ENCODE measurements around the gene TMEM200B.
"Not testable (repeated sequence)": the region's sequence is repeated elsewhere in the genome, so short reads cannot be mapped to it uniquely, and the experiment has no call there.

The TMEM200B gene

DNA sequence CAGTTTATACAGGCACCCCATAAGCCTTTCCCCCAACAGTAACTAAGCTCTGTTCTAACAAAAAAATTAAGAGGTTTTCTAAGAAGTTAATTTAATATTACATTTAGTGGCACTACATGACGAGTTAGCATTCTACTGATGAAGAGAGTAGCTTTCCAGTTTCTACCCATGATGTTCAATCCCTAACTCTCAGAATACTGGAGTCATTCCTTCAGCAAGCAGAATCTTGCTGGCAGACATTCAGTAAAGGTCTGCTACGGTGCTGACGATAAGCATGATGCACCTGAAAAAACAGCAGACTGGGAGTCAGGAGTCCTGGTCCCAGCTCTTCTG, 33.5 kb upstream of the TMEM200B start:
- Histone ChIP-seq H3K27me3 (ENCODE audit: control insufficient read depth, insufficient read depth, low read length) (no peaks in the 10 kb centered on the region), H3K4me1 (ENCODE audit: control insufficient read depth, insufficient read depth, low read length) (peaks cover 17% of the 10 kb centered on the region), H3K9ac (ENCODE audit: low read length) (no peak overlapping the region), H3K27ac (ENCODE audit: low read depth, low read length) (peak overlapping the region; percentile 77; the same call in 1 of the 2 replicates), H3K4me3 (ENCODE audit: low read depth, low read length) (no peak overlapping the region), H3K36me3 (ENCODE audit: control insufficient read depth, insufficient read depth, low read length) (peaks cover 91% of the 10 kb centered on the region), H3K9me3 (ENCODE audit: control insufficient read depth, insufficient read depth, low read depth, low read length) (no peaks in the 10 kb centered on the region)

DNA sequence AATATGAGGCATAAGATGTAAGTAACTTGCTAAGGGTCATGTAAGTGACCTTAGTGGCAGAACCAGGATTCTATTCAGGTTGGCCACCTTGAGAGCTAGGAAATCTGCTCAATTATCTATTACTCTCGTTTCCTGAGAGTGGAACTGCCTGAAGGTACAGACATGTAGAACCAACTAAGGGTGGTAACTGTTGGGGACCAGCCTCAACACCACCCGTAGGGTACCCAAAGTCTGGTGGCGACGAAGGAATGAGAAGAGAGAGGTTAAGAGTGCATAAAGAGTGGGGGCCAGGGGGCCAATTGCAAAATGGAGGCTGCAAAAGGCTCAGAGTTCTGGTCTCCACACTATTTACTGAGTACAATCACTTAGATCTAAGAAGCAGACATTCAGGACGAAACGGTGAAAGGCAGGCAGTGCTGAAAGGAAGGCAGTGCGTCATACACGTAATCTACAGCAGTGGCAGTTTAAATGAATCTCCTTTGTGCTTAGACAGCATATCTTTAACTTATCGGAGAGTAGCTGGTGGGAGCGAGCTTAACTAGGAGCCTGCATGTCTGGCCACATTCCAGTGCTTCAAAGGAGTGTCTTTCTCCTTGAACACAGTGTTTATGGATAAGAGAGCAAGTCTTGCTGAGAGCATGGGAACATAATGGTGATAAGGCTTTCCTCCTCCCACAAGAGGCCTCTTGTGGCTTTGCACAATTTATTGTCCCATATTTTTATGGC, 33.0 kb upstream of the TMEM200B start:
- Histone ChIP-seq H3K27ac (ENCODE audit: low read depth, low read length) (peak overlapping the region; percentile 77), H3K27me3 (ENCODE audit: control insufficient read depth, insufficient read depth, low read length) (no peaks in the 10 kb centered on the region), H3K4me1 (ENCODE audit: control insufficient read depth, insufficient read depth, low read length) (peaks cover 12% of the 10 kb centered on the region), H3K9ac (ENCODE audit: low read length) (peak overlapping the region; percentile 29), H3K9me3 (ENCODE audit: control insufficient read depth, insufficient read depth, low read depth, low read length) (no peaks in the 10 kb centered on the region), H3K36me3 (ENCODE audit: control insufficient read depth, insufficient read depth, low read length) (peaks cover 93% of the 10 kb centered on the region), H3K4me3 (ENCODE audit: low read depth, low read length) (no peak overlapping the region)

DNA sequence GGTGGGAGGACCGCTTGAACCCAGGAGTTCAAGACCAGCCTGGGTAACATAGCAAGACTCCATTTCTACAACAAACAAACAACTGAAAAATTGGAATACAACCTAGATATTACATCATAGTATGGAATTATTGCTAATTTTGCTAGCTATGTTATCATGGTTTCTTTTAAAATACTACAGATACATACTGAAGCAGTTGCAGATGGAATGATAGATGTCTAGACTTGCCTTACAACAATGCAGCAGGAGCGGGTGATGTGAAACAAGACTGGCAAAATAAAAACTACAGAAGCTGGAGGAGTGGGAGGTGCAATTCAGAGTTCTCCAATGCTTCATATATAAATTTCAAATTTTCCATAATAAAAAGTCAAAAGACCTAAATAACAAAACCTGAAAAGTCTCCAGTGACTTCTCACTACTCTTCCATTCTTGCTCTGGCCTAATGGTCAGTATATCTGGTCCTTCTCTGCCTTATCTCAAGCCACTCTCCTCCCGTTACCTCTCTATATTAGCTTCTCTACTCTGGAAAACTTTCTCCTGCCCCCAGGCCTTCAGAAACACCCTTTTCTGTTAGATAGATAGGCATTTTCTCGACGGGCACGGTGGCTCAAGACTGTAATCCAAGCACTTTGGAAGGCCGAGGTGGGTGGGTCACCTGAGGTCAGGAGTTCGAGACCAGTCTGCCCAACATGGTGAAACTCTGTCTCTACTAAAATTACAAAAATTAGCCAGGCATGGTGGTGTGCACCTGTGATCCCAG, 28.5 kb upstream of the TMEM200B start:
- Histone ChIP-seq H3K36me3 (ENCODE audit: control insufficient read depth, insufficient read depth, low read length) (peaks cover 99% of the 10 kb centered on the region), H3K9me3 (ENCODE audit: control insufficient read depth, insufficient read depth, low read depth, low read length) (no peaks in the 10 kb centered on the region), H3K27me3 (ENCODE audit: control insufficient read depth, insufficient read depth, low read length) (no peaks in the 10 kb centered on the region), H3K4me3 (ENCODE audit: low read depth, low read length) (no peak overlapping the region), H3K4me1 (ENCODE audit: control insufficient read depth, insufficient read depth, low read length) (peaks cover 7% of the 10 kb centered on the region), H3K27ac (ENCODE audit: low read depth, low read length) (no peak overlapping the region), H3K9ac (ENCODE audit: low read length) (no peak overlapping the region)

DNA sequence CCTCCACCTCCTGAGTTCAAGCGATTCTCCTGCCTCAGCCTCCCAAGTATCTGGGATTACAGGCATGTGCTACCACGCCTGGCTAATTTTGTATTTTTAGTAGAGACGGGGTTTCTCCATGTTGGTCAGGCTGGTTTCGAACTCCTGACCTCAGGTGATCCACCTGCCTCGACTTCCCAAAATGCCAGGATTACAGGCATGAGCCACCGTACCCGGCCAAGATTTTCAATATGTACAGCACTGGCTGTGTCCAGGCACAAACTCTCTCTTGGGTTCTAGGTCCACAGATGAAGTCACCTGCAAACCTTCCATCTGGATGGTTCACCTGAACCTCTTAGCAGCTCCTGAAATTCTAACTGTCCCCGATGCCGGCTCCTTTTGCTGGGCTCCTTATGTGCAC, 26.6 kb upstream of the TMEM200B start:
- not testable (repeated sequence) for H3K9ac ChIP-seq (ENCODE audit: low read length); H3K9me3 ChIP-seq (ENCODE audit: control insufficient read depth, insufficient read depth, low read depth, low read length); H3K27ac ChIP-seq (ENCODE audit: low read depth, low read length); H3K4me1 ChIP-seq (ENCODE audit: control insufficient read depth, insufficient read depth, low read length); H3K4me3 ChIP-seq (ENCODE audit: low read depth, low read length); H3K27me3 ChIP-seq (ENCODE audit: control insufficient read depth, insufficient read depth, low read length)
- H3K36me3 ChIP-seq (ENCODE audit: control insufficient read depth, insufficient read depth, low read length), result peaks cover 99% of the 10 kb centered on the region

DNA sequence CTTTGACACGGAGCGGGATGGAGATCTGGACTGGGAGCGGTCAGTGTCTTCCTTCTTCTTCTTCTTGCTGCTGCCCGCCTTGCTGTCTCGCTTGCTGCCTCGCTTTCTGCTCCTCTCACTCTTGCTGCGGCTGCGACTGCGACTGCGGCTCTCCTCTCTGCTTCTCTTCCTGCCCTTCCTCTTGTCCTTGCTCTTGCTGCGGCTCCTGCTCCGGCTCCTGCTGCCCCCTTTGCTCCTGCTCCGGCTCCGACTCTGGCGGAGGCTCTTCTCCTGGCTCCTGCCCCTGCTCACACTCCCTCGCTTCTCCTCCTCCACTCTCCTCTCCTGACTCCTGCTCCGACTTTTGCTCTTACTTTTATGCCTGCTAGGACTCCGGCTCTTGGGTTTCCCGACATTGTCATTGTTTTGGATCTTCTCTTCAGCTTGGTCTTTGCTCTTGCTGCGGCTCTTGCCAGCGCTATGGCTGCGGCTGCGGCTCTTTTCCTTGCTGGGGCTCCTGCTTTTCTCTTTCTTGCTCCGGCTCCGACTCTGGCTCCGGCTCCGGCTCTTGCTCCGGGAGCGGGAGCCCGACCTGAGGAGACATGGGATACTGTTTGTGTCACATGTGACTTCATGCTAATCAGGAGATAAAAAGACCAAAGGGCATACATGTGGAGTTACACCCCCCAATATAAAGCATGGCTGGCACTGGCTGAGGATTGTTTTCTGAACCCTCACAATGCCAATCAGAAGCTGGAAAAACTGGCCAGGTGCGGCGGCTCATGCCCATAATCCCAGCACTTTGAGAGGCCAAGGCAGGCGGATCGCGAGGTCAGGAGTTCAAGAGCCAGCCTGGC, 25.2 kb upstream of the TMEM200B start:
- Histone ChIP-seq H3K27ac (ENCODE audit: low read depth, low read length) (no peak overlapping the region), H3K4me3 (ENCODE audit: low read depth, low read length) (no peak overlapping the region), H3K9ac (ENCODE audit: low read length) (no peak overlapping the region), H3K9me3 (ENCODE audit: control insufficient read depth, insufficient read depth, low read depth, low read length) (no peaks in the 10 kb centered on the region), H3K4me1 (ENCODE audit: control insufficient read depth, insufficient read depth, low read length) (no peaks in the 10 kb centered on the region), H3K36me3 (ENCODE audit: control insufficient read depth, insufficient read depth, low read length) (peaks cover 88% of the 10 kb centered on the region), H3K27me3 (ENCODE audit: control insufficient read depth, insufficient read depth, low read length) (no peaks in the 10 kb centered on the region)

DNA sequence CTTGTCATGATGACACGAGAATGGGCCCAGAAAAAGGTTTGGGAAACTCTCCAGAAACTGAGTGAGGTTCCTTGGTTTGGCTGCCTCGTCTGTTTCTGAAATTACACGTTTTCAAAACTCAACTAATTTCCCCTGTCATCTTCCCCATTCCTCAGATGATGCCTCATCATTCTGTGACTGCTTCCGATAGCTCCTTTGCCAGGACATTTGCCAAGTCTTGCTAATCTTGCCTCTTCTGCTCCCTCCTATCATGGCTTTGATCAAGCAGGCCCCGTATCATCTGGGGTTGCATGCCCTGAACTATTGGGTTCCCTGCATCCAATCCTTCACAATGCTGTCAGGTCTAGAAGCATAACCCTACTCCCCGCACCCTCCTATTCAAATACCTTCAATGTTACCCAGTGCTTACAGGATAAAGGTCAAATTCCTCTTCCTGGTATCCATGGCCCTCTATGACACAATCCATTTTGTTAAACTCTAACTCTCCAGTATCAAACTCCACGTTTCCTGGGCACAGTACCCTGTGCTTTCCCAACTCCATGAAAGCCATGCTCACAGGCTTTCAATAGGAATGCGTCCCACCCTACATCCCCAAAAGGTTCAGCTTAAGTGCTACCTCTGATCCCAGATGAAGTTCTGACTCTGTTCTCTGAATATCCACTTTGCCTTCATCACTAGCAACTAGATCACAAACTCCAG, 22.2 kb upstream of the TMEM200B start:
- Histone ChIP-seq H3K4me1 (ENCODE audit: control insufficient read depth, insufficient read depth, low read length) (no peaks in the 10 kb centered on the region), H3K27ac (ENCODE audit: low read depth, low read length) (no peak overlapping the region), H3K36me3 (ENCODE audit: control insufficient read depth, insufficient read depth, low read length) (peaks cover 63% of the 10 kb centered on the region), H3K9me3 (ENCODE audit: control insufficient read depth, insufficient read depth, low read depth, low read length) (no peaks in the 10 kb centered on the region), H3K9ac (ENCODE audit: low read length) (no peak overlapping the region), H3K4me3 (ENCODE audit: low read depth, low read length) (no peak overlapping the region), H3K27me3 (ENCODE audit: control insufficient read depth, insufficient read depth, low read length) (no peaks in the 10 kb centered on the region)

DNA sequence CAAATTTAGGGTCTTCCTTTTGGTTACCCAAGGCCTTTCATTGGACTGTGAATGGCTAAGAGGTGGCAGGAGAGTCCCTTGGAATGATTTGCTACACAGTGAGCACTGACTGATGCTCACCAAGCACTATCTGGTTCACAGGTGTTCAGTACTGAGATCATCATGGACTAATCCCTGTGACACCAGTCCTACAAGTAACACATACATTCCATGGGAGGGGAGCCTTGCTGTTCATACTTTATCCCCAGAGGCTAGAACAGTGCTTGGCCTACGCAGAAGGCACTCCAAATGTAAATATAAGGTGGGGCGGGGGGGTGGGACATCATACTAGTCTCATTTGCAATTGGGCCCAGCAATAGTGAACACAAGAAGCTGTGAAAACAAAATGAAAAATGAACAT, 20.5 kb upstream of the TMEM200B start:
- H3K4me1 ChIP-seq (ENCODE audit: control insufficient read depth, insufficient read depth, low read length), result no peaks in the 10 kb centered on the region
- H3K27me3 ChIP-seq (ENCODE audit: control insufficient read depth, insufficient read depth, low read length), result no peaks in the 10 kb centered on the region
- no peak overlapping the region for H3K9ac ChIP-seq (ENCODE audit: low read length)
- no peaks in the 10 kb centered on the region for H3K9me3 ChIP-seq (ENCODE audit: control insufficient read depth, insufficient read depth, low read depth, low read length)
- peaks cover 47% of the 10 kb centered on the region for H3K36me3 ChIP-seq (ENCODE audit: control insufficient read depth, insufficient read depth, low read length)
- no peak overlapping the region for H3K27ac ChIP-seq (ENCODE audit: low read depth, low read length)
- no peak overlapping the region for H3K4me3 ChIP-seq (ENCODE audit: low read depth, low read length)

DNA sequence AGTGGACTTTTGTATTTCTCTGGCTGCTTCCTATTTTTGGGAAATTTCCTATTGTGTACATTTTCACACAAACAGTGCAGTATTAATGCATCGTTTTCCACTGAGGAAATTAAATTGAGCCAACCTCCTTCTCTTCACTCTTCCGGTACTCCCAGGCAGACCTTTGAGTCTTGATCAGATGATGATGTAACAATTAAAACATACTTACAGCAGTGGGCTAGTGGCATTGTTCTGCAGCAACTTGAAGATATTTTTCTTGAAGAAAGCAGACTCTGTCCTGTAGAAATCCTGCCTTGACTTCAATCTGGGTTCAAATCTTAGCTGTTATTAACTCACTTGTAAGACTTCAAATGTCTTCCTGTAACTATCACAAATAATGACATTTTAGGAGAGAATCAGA, 19.0 kb upstream of the TMEM200B start:
- Histone ChIP-seq H3K4me3 (ENCODE audit: low read depth, low read length) (no peak overlapping the region), H3K9me3 (ENCODE audit: control insufficient read depth, insufficient read depth, low read depth, low read length) (no peaks in the 10 kb centered on the region), H3K27me3 (ENCODE audit: control insufficient read depth, insufficient read depth, low read length) (no peaks in the 10 kb centered on the region), H3K36me3 (ENCODE audit: control insufficient read depth, insufficient read depth, low read length) (peaks cover 32% of the 10 kb centered on the region), H3K27ac (ENCODE audit: low read depth, low read length) (no peak overlapping the region), H3K4me1 (ENCODE audit: control insufficient read depth, insufficient read depth, low read length) (no peaks in the 10 kb centered on the region), H3K9ac (ENCODE audit: low read length) (no peak overlapping the region)

DNA sequence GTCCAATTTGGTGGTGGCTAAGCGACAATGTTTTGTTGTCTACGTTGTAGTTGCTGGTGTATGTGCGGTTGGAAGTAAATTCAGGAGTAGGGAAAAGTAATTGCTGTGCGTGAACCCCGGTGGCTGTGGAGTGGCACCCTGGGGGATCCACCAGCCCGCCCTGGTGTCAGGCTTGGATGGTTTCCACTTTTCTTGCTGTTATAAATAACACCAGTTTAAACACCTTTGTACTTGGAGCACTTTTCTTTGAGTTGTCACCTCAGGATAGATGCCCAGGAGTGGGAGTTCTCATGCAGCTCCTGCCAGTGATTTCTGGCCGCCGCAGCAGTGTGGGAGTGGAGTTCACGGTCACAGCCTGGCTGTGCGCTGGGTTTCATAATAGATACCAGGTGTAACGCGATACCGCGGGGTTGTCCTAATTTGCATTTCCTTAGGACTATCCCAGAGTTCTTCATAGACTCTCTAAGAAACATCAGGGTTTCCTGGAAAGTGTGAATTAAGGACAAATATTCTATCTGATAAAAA, 12.8 kb upstream of the TMEM200B start:
- H3K27ac ChIP-seq (ENCODE audit: low read depth, low read length), result no peak overlapping the region
- H3K27me3 ChIP-seq (ENCODE audit: control insufficient read depth, insufficient read depth, low read length), result no peaks in the 10 kb centered on the region
- peaks cover 15% of the 10 kb centered on the region; the same call in 1 of the 2 replicates for H3K4me1 ChIP-seq (ENCODE audit: control insufficient read depth, insufficient read depth, low read length)
- no peaks in the 10 kb centered on the region for H3K36me3 ChIP-seq (ENCODE audit: control insufficient read depth, insufficient read depth, low read length)
- H3K4me3 ChIP-seq (ENCODE audit: low read depth, low read length), result no peak overlapping the region
- H3K9me3 ChIP-seq (ENCODE audit: control insufficient read depth, insufficient read depth, low read depth, low read length), result no peaks in the 10 kb centered on the region
- H3K9ac ChIP-seq (ENCODE audit: low read length), result no peak overlapping the region

DNA sequence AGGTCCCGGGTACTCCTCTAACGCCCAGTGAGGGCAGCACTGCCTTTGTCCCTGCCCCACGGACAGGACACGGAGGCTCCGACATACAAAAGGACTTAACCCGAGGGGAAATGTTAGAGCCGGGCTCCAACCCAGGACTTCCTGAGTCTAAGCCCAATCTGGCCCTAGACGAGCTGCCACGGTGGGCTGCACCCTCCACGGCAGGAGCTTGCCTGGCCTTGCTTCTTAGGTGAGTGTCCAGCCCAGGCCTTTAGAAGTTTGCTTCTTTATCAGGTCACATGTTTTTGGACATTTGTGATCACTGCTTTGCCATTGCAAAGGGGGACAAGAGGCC, 11.0 kb upstream of the TMEM200B start:
- H3K4me1 ChIP-seq (ENCODE audit: control insufficient read depth, insufficient read depth, low read length), result peaks cover 15% of the 10 kb centered on the region; the same call in 1 of the 2 replicates
- no peak overlapping the region for H3K27ac ChIP-seq (ENCODE audit: low read depth, low read length)
- H3K4me3 ChIP-seq (ENCODE audit: low read depth, low read length), result no peak overlapping the region
- H3K9ac ChIP-seq (ENCODE audit: low read length), result no peak overlapping the region
- H3K9me3 ChIP-seq (ENCODE audit: control insufficient read depth, insufficient read depth, low read depth, low read length), result no peaks in the 10 kb centered on the region
- no peaks in the 10 kb centered on the region for H3K27me3 ChIP-seq (ENCODE audit: control insufficient read depth, insufficient read depth, low read length)
- no peaks in the 10 kb centered on the region for H3K36me3 ChIP-seq (ENCODE audit: control insufficient read depth, insufficient read depth, low read length)
